Kidney epithelial cell (primary cell): ENCODE data around the gene CPT1C. TPM values are rescaled to one million over a fixed set of nuclear protein-coding genes. Genes with fewer than 3 reads are reported as not detected.

Experiments used
- DNase-seq: peaks from one replicate; pipeline ENCODE4 v3.0.0-alpha.2; 2010; ENCODE audit warnings: low read depth
- H3K27me3 ChIP-seq: 2 replicates; pipeline ENCODE4 v1.6.0; 2011; ENCODE audit warnings: low read length; ENCODE audit not compliant: control insufficient read depth, insufficient read depth
- H3K36me3 ChIP-seq: 2 replicates; pipeline ENCODE4 v1.5.1; 2011; ENCODE audit warnings: low read length; ENCODE audit not compliant: control insufficient read depth, insufficient read depth
- H3K4me3 ChIP-seq: 2 replicates; pipeline ENCODE4 v1.5.1; 2011; ENCODE audit warnings: low read depth, mild to moderate bottlenecking, control low read depth, low read length
- CTCF ChIP-seq: IDR thresholded peaks from 2 replicates; pipeline ENCODE4 v1.5.1; 2011; ENCODE audit warnings: mild to moderate bottlenecking, moderate library complexity, low read length, control low read depth, inconsistent platforms; ENCODE audit not compliant: insufficient read depth, poor library complexity, severe bottlenecking
- total RNA-seq: library from RNA; depleted of rRNA; stranded (reverse); fragments of >200 nt; gene quantifications from 2 replicates; pipeline ENCODE4 v1.2.3, GENCODE V29; 2015

The CPT1C gene
- total RNA-seq, 1 donor from 2014 or later: 3.4 TPM

GRCh38 chr19:49763230-49763629 lies 72.3 kb downstream of the CPT1C start, which contains the start of gene TSKS:
TSS of gene TSKS (minus strand) at chr19:49763306. CDS start at chr19:49763247, 59 bp downstream.
- H3K36me3 ChIP-seq: no peaks in the 10 kb centered on the region
- no peak for TF ChIP-seq CTCF
- DNase-seq: no peak
- no peak within 1 kb of the TSS for H3K4me3 ChIP-seq
- H3K27me3 ChIP-seq: no peaks in the 10 kb centered on the region

Other genes with a start within 250 kb of the CPT1C start
- 0.07 TPM in 1 of 2 replicates, not detected in the other for gene SLC17A7, start 249.6 kb upstream of the CPT1C start, total RNA-seq
- 101 and 108 TPM in 2 replicates for gene PIH1D1, start 239.3 kb upstream of the CPT1C start, total RNA-seq
- gene ALDH16A1, start 237.9 kb upstream of the CPT1C start, total RNA-seq: 21.8 and 32.9 TPM in 2 replicates
- gene FLT3LG, start 216.9 kb upstream of the CPT1C start, total RNA-seq: 2.3 and 3.0 TPM in 2 replicates
- gene RPL13A, start 203.5 kb upstream of the CPT1C start, total RNA-seq: 2,967 and 3,596 TPM in 2 replicates
- gene RPS11, start 194.7 kb upstream of the CPT1C start, total RNA-seq: 3,617 and 3,738 TPM in 2 replicates
- 66.7 and 80.2 TPM in 2 replicates for gene FCGRT, start 178.5 kb upstream of the CPT1C start, total RNA-seq
- gene RCN3, start 163.1 kb upstream of the CPT1C start, total RNA-seq: 16.4 and 20.7 TPM in 2 replicates
- gene NOSIP, start 110.6 kb upstream of the CPT1C start, total RNA-seq: 89.4 and 91.4 TPM in 2 replicates
- 5.4 and 7.2 TPM in 2 replicates for gene PRRG2, start 109.8 kb upstream of the CPT1C start, total RNA-seq
- gene PRR12, start 99.9 kb upstream of the CPT1C start, total RNA-seq: 8.9 and 11.5 TPM in 2 replicates
- 32.8 and 44.1 TPM in 2 replicates for gene RRAS, start 51.0 kb upstream of the CPT1C start, total RNA-seq
- 38.9 and 51.1 TPM in 2 replicates for gene SCAF1, start 48.9 kb upstream of the CPT1C start, total RNA-seq
- 47.3 and 66.6 TPM in 2 replicates for gene IRF3, start 25.3 kb upstream of the CPT1C start, total RNA-seq
- gene BCL2L12, start 25.2 kb upstream of the CPT1C start, total RNA-seq: 13.9 and 19.8 TPM in 2 replicates
- 284 and 314 TPM in 2 replicates for gene PRMT1, start 13.8 kb upstream of the CPT1C start, total RNA-seq
- 1.0 TPM in 2 replicates for gene ADM5, start 1.5 kb upstream of the CPT1C start, total RNA-seq
- gene TSKS, start 72.2 kb downstream of the CPT1C start, total RNA-seq: not detected in 2 replicates
- 98.9 and 111 TPM in 2 replicates for gene AP2A1, start 75.9 kb downstream of the CPT1C start, total RNA-seq
- gene FUZ, start 122.2 kb downstream of the CPT1C start, total RNA-seq: 13.2 and 14.8 TPM in 2 replicates
- gene MED25, start 127.2 kb downstream of the CPT1C start, total RNA-seq: 31.6 and 34.5 TPM in 2 replicates
- 47.9 and 71.1 TPM in 2 replicates for gene PTOV1, start 160.0 kb downstream of the CPT1C start, total RNA-seq
- gene PNKP, start 176.5 kb downstream of the CPT1C start, total RNA-seq: 69.3 and 78.2 TPM in 2 replicates
- gene AKT1S1, start 186.2 kb downstream of the CPT1C start, total RNA-seq: 23.2 and 34.6 TPM in 2 replicates
- gene TBC1D17, start 186.6 kb downstream of the CPT1C start, total RNA-seq: 17.4 and 28.1 TPM in 2 replicates
- gene IL4I1, start 205.8 kb downstream of the CPT1C start, total RNA-seq: 6.2 and 8.2 TPM in 2 replicates
- 22.4 and 22.7 TPM in 2 replicates for gene ATF5, start 238.1 kb downstream of the CPT1C start, total RNA-seq
- 61.1 and 66.0 TPM in 2 replicates for gene NUP62, start 238.4 kb downstream of the CPT1C start, total RNA-seq